ENCODE data around the gene FAM107B.

DNA sequence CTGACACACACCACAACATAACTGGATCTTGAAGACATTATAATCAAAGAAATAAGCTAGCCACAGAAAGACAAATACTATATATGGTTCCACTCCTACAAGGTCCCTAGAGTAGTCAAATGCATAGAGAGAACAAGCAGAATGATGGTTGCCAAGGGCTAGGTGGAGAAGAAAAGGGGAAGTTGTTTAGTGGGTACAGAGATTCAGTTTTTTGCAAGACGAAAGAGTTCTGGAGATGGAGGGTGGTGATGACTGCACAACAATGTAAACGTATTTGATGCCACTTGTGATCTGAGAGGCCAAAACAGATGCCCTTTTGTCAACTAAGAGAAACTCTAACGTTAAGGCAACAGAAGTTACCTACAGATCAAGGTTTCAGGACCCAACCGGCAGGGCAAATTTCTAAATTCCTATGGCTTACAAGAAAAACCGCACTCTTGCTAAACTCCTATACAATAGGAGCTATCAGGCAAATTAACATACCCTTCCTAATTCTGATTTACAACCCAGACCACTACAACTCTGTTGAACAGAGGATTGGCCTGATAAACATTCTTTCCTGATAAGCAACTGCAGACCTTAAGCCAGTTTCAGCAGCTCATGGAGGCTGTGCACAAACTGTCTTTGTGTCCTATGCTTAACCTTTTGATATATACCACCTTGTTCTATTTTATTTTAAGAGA is 69.0 kb downstream of the FAM107B start:
- TF ChIP-seq PAX5 (IDR thresholded peaks at IDR 0.05; ENCODE audit: insufficient read depth, low read length, severe bottlenecking) (no peak), POLR2A (IDR thresholded peaks at IDR 0.05; ENCODE audit: low read depth, low read length) (no peak)
